Mesendoderm (in vitro differentiated cells): ENCODE results near the gene TTC5.
"Not testable (repeated sequence)": the region's sequence is repeated elsewhere in the genome, so short reads cannot be mapped to it uniquely, and the experiment has no call there.

Experiments
- DNase-seq: peaks from one replicate; pipeline ENCODE4 v3.0.0; 2013
- H2AK5ac ChIP-seq: 2 replicates; pipeline ENCODE4 v1.6.1; 2013; ENCODE audit warnings: low read length, inconsistent platforms
- H2BK120ac ChIP-seq: 2 replicates; pipeline ENCODE4 v1.6.1; 2013; ENCODE audit warnings: low read depth, mild to moderate bottlenecking, low read length, moderate library complexity, mixed read lengths
- H2BK15ac ChIP-seq: replicated peaks from 2 replicates; pipeline ENCODE4 v1.6.1; 2013; ENCODE audit warnings: low read depth, mild to moderate bottlenecking, moderate library complexity
- H2BK5ac ChIP-seq: 2 replicates; pipeline ENCODE4 v1.6.1; 2013; ENCODE audit warnings: low read length, inconsistent platforms
- H3K18ac ChIP-seq: 2 replicates; pipeline ENCODE4 v1.6.1; 2013; ENCODE audit warnings: mild to moderate bottlenecking, low read length, mixed read lengths
- H3K23ac ChIP-seq: one replicate; pipeline ENCODE4 v1.6.1; 2013; ENCODE audit warnings: low read length
- H3K27ac ChIP-seq: 2 replicates; pipeline ENCODE4 v1.5.1; 2013; ENCODE audit warnings: low read depth, mild to moderate bottlenecking, inconsistent platforms, low read length, moderate library complexity
- H3K27me3 ChIP-seq: 2 replicates; pipeline ENCODE4 v1.6.1; 2013; ENCODE audit warnings: low read length, control low read depth, mild to moderate bottlenecking, inconsistent platforms; ENCODE audit not compliant: insufficient read depth, poor library complexity
- H3K36me3 ChIP-seq: 2 replicates; pipeline ENCODE4 v1.6.1; 2013; ENCODE audit warnings: low read length, inconsistent platforms; ENCODE audit not compliant: control insufficient read depth, insufficient read depth
- H3K4ac ChIP-seq: one replicate; pipeline ENCODE4 v1.6.1; 2013; ENCODE audit warnings: low read depth, mild to moderate bottlenecking, low read length, moderate library complexity
- H3K4me1 ChIP-seq: 2 replicates; pipeline ENCODE4 v1.6.1; 2013; ENCODE audit warnings: low read depth, low read length, inconsistent platforms; ENCODE audit not compliant: control insufficient read depth
- H3K4me2 ChIP-seq: 2 replicates; pipeline ENCODE4 v1.6.1; 2013; ENCODE audit warnings: low read length
- H3K4me3 ChIP-seq: 2 replicates; pipeline ENCODE4 v1.5.1; 2013; ENCODE audit warnings: mild to moderate bottlenecking, low read length
- H3K56ac ChIP-seq: one replicate; pipeline ENCODE4 v1.6.1; 2013; ENCODE audit warnings: low read length
- H3K79me1 ChIP-seq: 2 replicates; pipeline ENCODE4 v1.6.1; 2013; ENCODE audit warnings: low read length, inconsistent platforms
- H3K79me2 ChIP-seq: 2 replicates; pipeline ENCODE4 v1.6.1; 2013; ENCODE audit warnings: mild to moderate bottlenecking, low read length; ENCODE audit not compliant: control insufficient read depth, insufficient read depth
- H3K9ac ChIP-seq: 2 replicates; pipeline ENCODE4 v1.6.1; 2013; ENCODE audit warnings: low read length, inconsistent platforms
- H4K5ac ChIP-seq: one replicate; pipeline ENCODE4 v1.6.1; 2013; ENCODE audit warnings: low read length
- H4K8ac ChIP-seq: one replicate; pipeline ENCODE4 v1.6.1; 2013; ENCODE audit warnings: low read depth, mild to moderate bottlenecking, control low read depth, low read length, moderate library complexity
- WGBS: extraction: QIAGEN DNeasy Blood & Tissue Kit; methylation state at CpG from one replicate; pipeline ENCODE4 v1.1.7; 2013; ENCODE audit warnings: low lambda C conversion rate, missing lambda C conversion rate; ENCODE audit not compliant: insufficient coverage; ENCODE audit errors: extremely low coverage; 5-methylcytosine and 5-hydroxymethylcytosine counted together
- small RNA-seq: library from polyadenylated mRNA; stranded (forward); fragments of <200 nt; extraction: miRNeasy Mini kit (QIAGEN cat#:217004); gene quantifications from one replicate; pipeline ENCODE3, GENCODE V24; 2013; ENCODE audit not compliant: insufficient read depth

TTC5 gene

DNA sequence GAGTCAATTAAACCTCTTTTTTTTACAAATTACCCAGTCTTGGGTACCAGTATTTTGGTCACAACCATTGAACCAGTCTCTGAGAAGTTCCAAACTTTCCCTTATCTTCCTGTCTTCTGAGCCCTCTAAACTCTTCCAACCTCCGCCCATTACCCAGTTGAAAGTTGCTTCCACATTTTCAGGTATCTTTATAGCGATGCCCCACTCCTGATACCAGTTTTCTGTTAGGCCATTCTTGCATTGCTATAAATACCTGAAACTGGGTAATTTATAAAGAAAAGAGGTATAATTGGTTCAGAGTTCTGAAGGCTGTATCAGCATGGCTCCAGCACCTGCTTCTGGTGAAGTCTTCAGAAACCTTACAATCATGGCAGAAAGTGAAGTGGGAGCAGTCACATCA, 31.7 kb downstream of the TTC5 start:
- Histone ChIP-seq H3K36me3 (no peaks in the 10 kb centered on the region), H2AK5ac (no peak overlapping the region), H3K27me3 (no peaks in the 10 kb centered on the region), H3K9ac (no peak overlapping the region), H2BK15ac (no peak overlapping the region), H3K4ac (no peak overlapping the region), H3K23ac (no peak overlapping the region), H3K27ac (no peak overlapping the region), H3K56ac (no peak overlapping the region), H3K4me2 (no peak overlapping the region), H3K79me2 (no peaks in the 10 kb centered on the region), H2BK5ac (no peak overlapping the region), H3K4me3 (no peak overlapping the region), H4K8ac (no peak overlapping the region), H2BK120ac (no peak overlapping the region), H4K5ac (no peak overlapping the region), H3K18ac (no peak overlapping the region), H3K4me1 (no peaks in the 10 kb centered on the region), H3K79me1 (no peaks in the 10 kb centered on the region)
- DNase-seq, result no peak
- WGBS, result no CpG with 5 or more reads among the region's 2 CpGs

- not testable (repeated sequence) for H4K5ac ChIP-seq, H2BK120ac ChIP-seq, H3K27me3 ChIP-seq, H3K79me1 ChIP-seq, H3K9ac ChIP-seq, H3K4ac ChIP-seq, H3K79me2 ChIP-seq, H4K8ac ChIP-seq, H3K4me2 ChIP-seq, H3K56ac ChIP-seq, H2BK15ac ChIP-seq, H3K23ac ChIP-seq, H2BK5ac ChIP-seq, H3K4me3 ChIP-seq, H3K27ac ChIP-seq, H3K4me1 ChIP-seq, H3K18ac ChIP-seq, DNase-seq, H2AK5ac ChIP-seq, H3K36me3 ChIP-seq
- no CpG with 5 or more reads among the region's 5 CpGs for WGBS
Observed at GRCh38 chr14:20264361-20264760, 41.4 kb downstream of the TTC5 start.

DNA sequence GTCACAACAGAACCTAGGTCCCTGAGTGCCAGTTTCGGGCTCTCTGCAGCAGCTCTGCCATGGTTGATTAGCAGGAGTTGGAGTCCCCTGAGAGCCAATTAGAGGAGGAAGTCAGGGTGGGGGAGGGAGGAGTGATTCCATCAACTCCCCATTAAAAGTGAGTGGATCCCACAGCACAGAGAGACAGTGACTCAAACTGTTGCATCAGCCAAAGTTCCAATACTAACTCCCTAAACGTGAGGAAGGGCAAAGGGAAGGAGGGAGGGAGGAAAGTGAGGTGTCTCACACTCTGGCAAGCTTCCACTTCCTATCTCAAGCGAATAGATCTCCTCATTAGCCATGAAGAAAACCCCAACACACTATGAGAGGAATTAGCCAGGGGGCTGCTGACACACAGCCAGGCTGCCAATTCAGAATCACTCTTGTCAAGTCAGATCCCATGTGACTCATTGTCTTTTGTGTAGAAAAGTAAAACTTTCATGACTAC, 43.1 kb downstream of the TTC5 start:
- H2BK15ac ChIP-seq, result no peak overlapping the region
- H3K4ac ChIP-seq, result no peak overlapping the region
- no peak overlapping the region for H3K9ac ChIP-seq
- H3K27me3 ChIP-seq, result no peaks in the 10 kb centered on the region
- peak; percentile 50 for DNase-seq
- no peaks in the 10 kb centered on the region for H3K4me1 ChIP-seq
- H3K27ac ChIP-seq, result no peak overlapping the region
- H4K8ac ChIP-seq, result no peak overlapping the region
- no peak overlapping the region for H2BK120ac ChIP-seq
- H2AK5ac ChIP-seq, result no peak overlapping the region
- no peaks in the 10 kb centered on the region for H3K79me2 ChIP-seq
- no CpG with 5 or more reads among the region's 3 CpGs for WGBS
- no peak overlapping the region for H2BK5ac ChIP-seq
- no peak overlapping the region for H3K4me2 ChIP-seq
- H4K5ac ChIP-seq, result no peak overlapping the region
- H3K79me1 ChIP-seq, result no peaks in the 10 kb centered on the region
- H3K18ac ChIP-seq, result no peak overlapping the region
- no peaks in the 10 kb centered on the region for H3K36me3 ChIP-seq
- H3K23ac ChIP-seq, result no peak overlapping the region
- H3K56ac ChIP-seq, result no peak overlapping the region
- no peak overlapping the region for H3K4me3 ChIP-seq

DNA sequence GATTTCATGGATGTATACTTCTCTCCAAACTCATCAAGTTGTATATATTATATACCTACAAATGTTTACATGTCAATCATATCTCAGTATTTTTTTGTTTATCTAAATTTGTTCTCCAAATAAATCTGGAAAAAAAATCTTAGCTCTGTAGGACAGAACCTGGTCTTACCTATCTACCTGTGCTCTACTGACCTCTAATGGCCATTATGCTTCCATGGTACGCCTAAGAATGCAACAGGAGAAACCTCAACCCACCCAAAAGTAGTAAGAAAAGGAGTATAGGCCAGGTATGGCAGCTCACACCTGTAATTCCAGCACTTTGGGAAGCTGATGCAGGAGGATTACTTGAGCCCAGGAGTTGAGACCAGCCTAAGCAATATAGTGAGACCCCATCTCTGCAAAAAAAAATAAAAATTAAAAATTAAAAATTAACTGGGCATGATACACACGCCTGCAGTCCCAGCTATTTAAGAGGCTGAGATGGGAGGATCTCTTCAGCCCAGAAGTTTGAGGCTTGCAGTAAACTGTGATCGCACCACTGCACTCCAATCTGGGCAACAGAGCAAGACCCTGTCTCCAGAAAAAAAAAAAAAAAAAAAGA, 58.0 kb downstream of the TTC5 start:
- Histone ChIP-seq H3K18ac (no peak overlapping the region), H3K23ac (no peak overlapping the region), H3K4me1 (no peaks in the 10 kb centered on the region), H3K56ac (no peak overlapping the region), H3K79me2 (no peaks in the 10 kb centered on the region), H3K9ac (no peak overlapping the region), H3K27ac (no peak overlapping the region), H4K8ac (no peak overlapping the region), H2AK5ac (no peak overlapping the region), H3K79me1 (no peaks in the 10 kb centered on the region), H4K5ac (no peak overlapping the region), H2BK120ac (no peak overlapping the region), H3K4ac (no peak overlapping the region), H3K27me3 (no peaks in the 10 kb centered on the region), H2BK5ac (no peak overlapping the region), H3K4me3 (no peak overlapping the region), H2BK15ac (no peak overlapping the region), H3K4me2 (no peak overlapping the region), H3K36me3 (no peaks in the 10 kb centered on the region)
- WGBS, result no CpG with 5 or more reads among the region's 3 CpGs
- DNase-seq, result peak; percentile 48

Small RNA genes lying within 50 kb of the gene (small RNA-seq; reads per million reads assigned to genes)
- gene SNORA79B (1.8 reads per million, percentile 8 among the genes with 10 or more reads in this experiment), gene SNORD126 (569 reads per million, percentile 98 among the genes with 10 or more reads in this experiment)
